GM12891 (cell line): ENCODE measurements around the gene PDE5A.
"Not testable (repeated sequence)": the region's sequence is repeated elsewhere in the genome, so short reads cannot be mapped to it uniquely, and the experiment has no call there.

Experiments used
- POLR2A ChIP-seq: IDR thresholded peaks from 2 replicates; pipeline ENCODE4 v1.6.1; 2011; ENCODE audit warnings: low read depth, low read length, control low read depth
- POLR2AphosphoS5 ChIP-seq: IDR thresholded peaks from 2 replicates; pipeline ENCODE4 v1.6.1; 2011; ENCODE audit warnings: low read depth, low read length, control low read depth
- POU2F2 ChIP-seq: IDR thresholded peaks from 2 replicates; pipeline ENCODE4 v1.6.1; 2011; ENCODE audit warnings: low read depth, mild to moderate bottlenecking, control low read depth, low read length, moderate library complexity
- TAF1 ChIP-seq: IDR thresholded peaks from 2 replicates; pipeline ENCODE4 v1.6.1; 2011; ENCODE audit warnings: low read depth, low read length, control low read depth

GRCh38 chr4:119454151-119454490 is 174.5 kb downstream of the PDE5A start:
- not testable (repeated sequence) for TF ChIP-seq POU2F2, POLR2AphosphoS5, TAF1, POLR2A
